ENCODE measurements around the gene BCOR.

The BCOR gene

DNA sequence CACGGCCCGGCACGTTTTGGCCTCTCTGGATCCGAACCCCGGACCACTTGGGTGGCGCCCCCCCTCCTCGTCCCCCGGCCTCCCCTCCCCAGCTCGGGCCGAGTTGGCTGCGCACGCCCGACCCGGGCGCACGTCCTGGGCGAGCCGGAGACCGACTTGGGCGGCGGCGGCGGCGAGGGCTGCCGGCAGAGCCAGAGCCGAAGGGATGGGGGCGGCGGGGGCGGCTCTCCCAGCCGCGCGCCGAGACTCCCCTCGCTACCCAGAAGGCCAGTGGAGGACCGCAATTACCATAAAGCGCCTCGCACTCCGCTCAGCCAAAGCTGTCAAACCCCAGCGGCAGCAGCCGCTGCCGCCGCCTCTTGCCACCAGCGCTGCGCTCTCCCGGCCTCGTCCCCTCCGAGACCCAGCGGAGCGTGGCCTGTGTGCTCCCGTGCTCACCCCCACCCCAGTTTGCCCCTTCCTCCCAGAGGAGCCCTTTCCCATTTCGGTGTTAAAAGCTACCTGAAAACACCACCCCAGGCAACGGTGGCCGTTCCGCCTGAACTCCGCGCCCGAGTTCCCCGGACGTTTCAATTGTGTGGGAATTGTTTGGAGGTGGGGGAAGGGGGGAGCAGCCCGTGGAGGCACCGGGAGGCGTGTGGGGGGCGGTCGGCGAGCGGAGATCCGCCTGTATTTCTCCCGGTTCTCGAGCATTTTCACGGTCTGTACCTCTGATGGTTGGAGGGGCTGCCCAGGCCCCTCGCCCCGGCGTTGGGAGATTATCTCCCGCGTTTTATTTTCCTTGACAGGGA is 701 bp upstream of the BCOR start:
- DNase-seq (ENCODE audit: low spot score): peak; percentile 31

DNA sequence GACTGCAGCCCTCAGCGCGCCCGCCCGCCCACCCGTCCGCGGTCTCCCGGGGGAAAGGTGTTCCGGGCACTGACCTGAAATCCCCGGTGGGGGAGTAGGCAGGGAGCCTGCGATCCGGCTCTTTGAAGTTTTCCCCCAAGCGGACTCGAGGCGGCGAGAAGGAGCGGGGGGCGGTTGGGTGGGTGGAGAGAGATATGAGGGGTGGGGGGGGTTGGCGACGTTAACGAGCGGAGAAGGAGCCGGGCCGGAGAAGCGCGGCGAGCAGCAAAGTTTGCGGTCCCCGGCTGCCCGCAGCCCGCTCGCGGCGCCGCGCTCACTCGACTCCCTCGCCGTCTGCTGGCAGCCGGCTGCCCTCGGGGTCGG is 636 bp downstream of the BCOR start:
- no peak for DNase-seq (ENCODE audit: low spot score)

DNA sequence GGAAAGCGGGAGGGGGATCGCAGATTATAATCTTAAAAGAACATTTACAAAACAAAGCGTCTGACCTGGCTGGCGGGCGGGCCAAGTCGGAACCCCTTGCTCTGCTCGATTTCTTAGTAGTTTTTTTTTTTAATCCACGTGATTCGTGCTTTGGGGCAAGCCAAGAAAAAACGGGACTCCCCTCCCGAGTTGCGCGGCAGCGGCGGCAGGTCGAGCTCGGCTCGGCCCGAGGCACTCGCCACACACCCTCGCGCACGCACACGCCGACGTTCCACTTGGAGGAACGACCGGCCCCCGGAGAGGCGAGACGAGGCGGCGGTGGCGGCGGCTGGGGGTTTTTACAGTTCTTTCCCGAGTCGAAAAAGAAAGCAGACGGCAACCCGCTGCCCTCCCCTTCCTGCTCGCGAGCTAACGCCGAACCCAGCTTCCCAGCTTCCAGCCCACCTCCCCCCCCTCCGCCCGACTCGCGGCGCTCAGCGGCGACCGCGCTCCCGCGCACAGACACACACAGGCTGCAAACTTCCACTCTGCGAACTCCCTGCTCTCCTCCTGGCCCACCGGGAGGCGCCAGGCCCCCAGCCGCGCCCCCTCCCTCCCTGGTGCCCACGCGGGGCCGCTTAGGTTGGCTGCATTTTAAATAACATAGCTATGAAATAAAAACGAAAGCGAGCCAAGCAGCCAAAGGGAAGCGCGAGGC is 1.2 kb downstream of the BCOR start:
- peak; percentile 26 for DNase-seq (ENCODE audit: low spot score)

DNA sequence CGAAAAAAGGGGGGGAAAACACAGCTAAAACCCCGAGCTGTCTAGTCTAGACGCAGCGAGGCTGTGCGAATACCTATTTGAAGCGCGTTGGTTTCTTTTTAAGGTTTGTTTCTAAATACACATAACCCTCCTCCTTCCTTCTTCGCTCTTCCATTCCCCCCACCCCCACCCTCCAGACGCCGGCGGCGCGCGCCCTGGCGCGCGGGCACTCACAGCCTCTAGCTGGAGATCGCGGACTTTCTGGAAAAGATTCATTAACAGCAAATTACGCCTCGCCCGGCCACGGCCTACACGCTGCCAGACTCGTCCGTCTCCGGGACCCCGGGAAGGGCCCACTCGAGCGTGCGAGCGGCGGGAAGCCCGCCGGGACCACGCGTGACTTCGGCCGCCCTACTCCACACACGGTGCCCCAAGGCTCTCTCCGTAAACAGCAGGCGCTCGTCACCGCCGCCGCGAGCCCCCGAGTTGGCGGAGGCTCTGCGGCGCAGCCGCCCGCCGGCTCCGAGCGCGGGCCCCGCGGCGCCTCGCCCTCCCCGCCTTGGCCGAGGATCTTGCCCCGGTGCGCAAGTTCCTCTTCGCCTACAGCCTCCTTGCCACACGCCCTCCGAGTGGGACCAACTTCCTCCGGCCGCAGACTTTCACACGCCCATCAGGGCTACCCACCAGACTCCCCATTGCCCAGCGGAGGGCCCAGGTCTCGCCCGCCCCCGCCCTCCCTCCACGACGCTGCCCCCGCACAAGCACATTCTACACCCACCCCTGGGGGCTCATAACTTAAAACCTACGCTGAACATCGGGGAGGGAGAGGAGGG is 2.0 kb downstream of the BCOR start:
- DNase-seq (ENCODE audit: low spot score): peak; percentile 41

DNA sequence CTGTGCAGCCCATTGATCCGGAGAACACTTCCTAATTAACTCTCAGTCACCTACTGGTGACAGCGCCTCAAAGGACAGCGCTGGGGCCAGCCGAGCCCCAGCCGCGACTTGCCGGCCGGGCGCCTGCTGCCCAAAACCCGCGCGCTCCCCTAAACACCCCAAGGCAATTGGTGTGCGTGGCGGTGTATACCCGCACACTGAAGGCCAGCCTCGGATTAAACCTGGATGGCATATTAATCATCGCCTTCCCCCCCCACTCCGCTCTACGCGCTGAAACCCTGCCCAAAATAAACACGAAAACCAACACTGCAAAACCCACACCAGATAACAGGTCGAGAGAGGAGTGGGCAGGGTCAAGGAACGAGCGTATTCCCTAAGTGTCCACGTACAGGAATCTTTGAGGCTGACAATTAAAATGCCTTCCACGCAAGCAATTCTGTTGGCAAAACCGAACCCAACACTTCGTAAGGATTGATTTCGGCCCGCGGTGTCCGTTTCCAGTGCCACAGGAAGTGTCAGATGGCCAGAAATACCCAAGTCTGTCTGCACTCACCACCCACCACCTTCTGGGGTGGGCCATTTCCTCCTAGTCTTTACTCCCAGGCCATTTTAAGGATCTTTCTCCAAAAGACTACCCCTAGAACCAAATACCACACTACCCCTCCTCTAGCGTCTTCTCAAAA is 2.7 kb downstream of the BCOR start:
- peak; percentile 20 for DNase-seq (ENCODE audit: low spot score)

DNA sequence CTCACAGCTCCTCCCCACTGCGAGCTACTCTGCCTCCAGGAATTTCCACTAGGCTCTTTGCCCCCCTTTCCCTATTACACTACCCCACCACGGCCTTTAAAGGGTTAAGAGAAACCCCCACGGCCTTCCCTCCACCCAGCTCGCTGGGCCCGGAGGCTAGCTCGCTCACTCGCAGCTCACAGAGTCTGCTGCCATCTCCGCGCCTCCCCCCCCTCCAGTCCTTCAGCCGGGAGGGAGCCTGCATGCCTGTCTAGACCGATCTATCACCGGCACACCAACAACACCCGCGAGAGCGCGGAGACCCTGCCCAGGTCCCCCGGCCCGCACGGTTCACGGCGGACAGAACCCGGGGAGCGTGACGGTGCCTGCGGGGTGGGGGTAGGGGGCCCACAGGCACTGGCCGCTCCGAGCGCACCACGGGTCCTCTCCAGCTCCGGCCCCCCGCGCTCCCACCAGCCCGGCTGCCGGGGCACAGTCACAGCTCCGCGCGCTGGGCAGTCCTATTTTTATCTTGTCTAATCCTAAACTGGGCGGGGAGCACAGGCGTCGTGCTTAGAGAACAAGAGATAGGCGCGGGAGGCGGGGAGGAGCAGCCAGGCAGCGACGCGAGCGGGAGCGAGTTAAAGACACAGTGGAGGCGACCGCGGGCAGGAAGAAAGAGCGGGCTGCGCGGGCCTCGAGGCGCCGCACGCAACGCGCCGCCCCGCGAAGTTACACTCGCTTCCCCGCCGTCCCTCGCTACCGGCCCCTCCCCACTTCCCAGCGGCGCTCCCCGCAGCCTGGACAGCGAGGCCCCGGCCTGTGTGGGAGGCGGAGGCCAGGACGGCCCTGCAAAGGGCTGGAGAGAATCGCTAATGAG is 3.5 kb downstream of the BCOR start:
- DNase-seq (ENCODE audit: low spot score): no peak

DNA sequence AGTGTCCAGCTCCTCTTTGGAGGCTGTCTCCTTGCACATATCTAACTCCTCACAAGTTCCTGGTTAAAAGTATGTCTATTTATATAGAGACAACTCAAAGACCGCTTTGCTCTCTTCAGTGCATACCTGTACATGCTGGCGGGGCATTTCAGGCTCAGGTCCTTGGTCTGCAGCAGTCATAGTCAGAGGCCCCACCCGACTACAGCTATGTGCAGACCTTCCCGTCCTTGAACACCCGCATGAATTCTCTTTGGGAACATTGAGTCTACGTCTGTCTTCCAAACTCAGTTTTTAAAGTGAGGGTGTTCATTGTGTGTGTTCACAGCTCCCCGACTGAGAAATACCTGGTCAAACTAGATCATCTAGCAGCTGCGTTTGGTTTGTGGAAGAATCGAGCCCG is 4.2 kb downstream of the BCOR start:
- no peak for DNase-seq (ENCODE audit: low spot score)

DNA sequence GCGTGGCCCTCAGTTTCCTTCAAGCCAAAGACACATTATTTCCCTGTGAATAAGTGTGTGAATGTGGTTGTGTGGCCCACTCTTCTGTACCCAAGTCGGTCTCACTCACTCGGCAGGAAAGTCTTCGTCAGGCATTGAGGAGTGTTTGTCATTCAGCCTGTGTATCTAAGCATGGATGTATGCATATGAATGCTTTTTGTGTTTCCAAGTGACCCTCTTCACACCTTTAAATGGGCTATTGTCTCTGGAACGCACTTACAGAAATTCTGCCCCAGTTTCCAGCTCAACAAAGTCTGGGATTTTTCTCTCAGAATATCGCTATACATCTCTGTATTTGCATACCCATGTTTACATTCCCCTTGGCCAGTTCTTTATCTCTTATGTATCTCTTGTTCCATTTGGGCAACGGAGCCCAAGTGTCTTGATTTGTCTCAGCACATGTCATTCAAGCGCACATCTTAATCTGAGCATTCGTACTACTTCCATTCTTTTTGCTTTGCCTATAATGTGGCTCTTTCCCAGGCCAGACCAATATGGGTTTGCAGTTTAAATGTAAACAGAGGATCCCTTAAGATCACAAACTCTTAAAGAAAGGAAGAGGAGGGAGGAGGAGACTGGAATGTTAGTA is 4.8 kb downstream of the BCOR start:
- DNase-seq (ENCODE audit: low spot score): no peak

DNA sequence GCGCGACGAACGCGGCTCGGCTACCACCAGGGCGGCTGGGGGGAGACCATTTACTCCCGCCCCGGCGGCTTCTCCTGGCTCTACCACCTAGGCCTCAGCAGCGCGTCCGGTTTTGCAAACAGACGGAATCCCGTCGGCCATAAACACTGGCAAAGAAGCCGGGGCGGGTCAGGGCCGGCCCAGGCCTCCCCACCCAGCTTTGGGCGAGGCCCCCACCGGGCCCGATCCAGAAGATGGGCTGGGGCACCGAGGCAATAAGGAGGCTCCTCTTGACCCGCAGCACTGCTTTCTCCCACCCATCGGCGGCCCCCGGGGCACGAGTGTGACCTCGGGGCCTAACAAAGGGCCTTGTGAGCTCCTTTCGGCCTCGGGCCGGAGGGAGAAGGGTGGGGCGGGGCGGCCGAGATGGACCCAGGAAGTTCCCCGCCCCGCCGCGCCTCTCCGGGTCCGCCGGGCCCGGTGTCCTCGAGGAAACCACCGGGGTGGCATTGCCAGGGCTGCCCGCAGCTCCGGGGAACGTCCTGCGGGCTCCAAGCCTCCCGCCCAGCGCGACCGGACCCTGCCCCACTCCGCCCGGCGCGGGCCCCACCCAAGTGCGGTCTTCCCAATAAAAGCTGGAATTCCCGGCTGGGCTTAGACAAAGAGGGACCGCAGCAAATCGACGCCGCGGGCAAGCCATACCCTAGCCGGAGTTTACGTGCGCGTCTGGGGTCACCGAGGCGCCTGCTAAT is 5.9 kb downstream of the BCOR start:
- DNase-seq (ENCODE audit: low spot score): no peak

DNA sequence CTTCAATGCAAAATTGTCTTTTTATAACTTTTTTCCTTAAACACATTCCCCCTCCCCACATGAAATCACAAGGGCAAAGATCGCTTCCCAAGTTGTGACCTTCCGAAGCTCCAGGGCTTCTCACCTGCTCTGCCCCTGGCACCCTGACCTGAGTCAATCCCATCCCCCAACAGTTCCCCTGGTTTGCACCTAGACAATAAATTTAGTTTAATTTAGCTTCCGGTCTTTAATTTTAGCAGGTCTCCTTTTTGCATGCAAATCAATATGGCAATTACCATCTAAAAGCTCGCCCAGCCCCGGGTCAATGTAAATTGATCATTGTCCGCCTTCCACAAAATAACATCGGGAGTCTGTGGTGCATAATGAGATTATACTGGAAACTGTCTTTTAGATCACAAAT is 6.8 kb downstream of the BCOR start:
- no peak for DNase-seq (ENCODE audit: low spot score)

DNA sequence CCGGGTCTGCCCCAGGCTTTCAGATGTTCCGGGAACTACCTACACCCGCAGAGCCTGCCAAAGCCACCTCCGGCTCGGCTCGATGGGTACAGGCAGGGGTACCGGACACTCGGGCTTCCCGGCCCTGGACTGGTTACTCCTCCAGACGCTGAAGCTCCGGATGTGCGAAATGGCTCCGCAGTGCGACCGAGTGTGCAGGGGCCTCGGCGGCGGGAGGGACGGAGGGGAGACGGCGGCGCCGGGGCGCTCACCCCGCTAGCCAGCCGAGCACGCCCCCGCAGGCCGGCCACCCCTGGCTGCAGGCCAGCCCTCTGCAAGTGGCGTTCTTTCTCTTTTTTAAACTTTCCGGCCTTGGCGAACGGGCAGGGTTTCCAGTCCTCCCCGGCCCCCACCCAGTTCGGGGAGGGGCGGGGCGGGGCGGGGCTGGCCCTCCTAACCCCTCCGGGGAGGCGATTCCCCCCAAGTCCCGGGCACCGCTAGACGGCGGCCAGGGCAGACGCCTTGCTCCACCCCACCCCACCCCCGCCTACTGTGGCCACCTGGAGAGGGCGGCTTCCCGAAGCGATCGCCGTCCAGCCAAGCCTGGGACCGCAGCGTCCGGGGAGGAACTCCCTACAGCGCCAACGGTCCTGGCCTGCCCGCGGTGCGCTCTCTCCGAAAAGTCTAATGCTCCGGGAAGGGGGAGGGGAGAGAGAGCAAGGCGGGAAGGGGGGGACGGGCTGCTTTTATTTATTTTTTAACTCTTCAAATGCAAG is 7.5 kb downstream of the BCOR start:
- no peak for DNase-seq (ENCODE audit: low spot score)

DNA sequence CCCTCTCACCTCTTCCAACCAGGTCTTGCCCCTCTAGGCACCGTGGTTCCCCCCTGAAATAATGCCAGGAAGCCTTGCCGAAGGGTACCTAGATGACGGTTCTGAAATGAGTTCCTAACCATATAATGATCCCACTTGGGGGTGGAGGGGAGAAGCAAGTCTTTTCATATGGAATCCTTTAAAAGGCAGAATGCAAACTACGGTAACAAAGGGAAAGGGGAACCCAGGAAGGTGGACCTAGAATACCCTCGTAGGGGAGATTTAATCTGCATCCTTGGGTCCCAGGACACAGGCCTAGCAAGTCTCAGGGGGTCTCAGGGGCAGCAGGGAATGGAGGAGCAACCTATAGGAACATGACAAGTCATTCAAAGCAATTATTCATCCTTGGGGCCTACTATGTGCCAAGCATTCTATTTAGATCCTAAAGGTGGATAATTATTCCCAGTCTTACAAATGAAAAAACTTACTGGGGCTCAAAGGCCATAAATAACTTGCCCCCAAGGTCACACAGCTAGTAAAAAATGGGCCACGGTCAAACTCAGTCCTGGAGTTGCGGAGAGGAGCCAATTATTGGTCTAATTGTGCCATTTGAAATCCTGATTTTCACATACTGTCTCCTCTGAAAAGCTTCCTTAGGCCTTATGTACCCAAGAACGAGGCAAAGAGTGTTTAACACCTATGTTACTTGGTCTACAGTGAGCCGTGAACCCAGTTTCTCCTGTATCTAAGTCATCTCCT is 8.8 kb downstream of the BCOR start:
- no peak for DNase-seq (ENCODE audit: low spot score)

DNA sequence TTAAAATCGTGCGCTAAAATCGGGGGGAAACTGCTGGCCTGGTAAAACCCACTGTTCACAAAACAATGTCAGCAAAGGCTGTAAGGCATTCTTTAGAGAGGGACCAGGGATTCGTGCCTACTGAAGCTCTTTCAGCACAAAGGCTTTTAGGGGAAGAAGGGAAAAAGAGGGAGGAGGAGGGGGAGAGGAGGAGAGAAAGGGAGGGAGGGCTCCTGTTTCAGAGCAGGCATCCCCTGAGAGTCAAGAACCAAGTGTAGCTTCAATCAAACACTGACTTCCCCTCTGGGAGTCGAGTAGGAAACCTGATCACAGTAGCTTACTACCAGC is 9.5 kb downstream of the BCOR start:
- no peak for DNase-seq (ENCODE audit: low spot score)

DNA sequence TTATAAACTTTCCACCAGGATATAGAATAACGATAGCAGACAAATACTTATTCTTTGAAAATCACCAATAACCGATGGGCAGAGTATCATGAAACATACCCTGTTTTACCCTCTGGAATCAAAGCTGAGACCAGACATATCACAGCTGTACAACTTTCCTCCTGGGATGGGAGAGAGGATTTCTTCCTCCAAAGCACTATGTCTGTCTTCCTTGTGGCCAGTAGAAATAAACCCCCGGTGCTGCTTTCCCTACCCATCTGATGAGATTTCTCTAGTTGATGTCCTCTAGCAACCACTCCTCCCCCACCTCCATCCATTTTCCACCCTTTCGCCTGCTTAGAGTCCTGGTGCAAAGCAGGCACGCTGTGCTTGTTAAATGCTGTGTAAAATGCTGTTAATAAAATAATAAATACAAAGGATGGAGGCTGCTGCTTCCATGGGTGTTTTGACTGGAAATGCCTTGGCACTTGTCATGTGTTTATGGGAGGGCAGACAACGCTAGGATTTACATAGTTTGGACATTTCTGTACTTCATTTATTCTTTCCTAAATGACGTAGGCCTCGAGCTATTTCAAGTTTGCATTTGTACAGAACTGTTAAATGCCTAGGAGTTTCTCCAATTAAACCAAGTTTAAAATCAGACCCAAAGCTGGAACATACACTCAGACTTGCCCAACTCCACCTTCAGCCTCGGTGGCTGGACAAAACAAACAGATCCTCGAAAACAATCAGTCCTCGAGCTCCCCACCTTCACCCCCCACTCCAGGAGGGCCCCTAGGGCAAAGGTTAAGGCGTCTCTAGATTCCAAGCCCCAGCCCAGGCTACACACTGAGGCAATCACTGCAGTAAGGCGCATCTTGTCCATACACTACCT is 10.1 kb downstream of the BCOR start:
- peak; percentile 14 for DNase-seq (ENCODE audit: low spot score)

DNA sequence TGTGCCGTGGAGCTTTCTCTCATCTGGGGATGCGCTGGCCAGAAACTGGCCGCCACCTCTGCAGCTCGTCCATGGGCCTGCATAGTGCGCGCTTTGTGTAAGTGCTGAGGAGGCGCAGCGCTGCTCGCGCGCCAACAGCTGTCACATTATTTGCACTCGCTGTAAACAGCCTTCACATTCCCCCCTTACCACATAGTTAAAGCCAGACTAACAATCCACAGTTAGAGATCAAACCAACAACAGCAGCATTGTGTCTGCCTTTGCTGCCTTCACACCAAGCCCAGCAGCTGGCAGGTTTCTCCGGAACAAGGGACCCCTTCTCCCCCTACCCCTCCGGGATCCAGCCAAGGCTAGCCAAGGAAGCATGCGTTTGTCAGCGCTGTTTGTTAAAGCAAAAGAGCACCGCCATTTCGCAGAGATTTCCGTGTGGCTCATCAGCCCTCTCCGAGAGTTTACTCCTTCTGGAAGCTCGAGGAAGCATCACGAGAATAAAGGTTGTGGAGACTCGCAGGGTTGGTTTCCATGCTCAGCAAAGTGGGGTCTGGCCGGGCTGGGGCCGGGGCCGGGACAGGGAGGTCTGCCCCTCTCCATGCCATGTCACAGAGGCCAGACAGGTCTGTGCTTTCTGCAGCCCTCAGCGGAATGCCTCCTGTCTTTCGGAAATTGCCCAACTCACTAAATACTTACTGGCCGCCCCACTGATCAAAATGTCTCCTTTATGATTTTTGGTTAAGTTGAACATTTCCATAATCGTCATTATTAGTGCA is 11.0 kb downstream of the BCOR start:
- peak; percentile 92 for DNase-seq (ENCODE audit: low spot score)

DNA sequence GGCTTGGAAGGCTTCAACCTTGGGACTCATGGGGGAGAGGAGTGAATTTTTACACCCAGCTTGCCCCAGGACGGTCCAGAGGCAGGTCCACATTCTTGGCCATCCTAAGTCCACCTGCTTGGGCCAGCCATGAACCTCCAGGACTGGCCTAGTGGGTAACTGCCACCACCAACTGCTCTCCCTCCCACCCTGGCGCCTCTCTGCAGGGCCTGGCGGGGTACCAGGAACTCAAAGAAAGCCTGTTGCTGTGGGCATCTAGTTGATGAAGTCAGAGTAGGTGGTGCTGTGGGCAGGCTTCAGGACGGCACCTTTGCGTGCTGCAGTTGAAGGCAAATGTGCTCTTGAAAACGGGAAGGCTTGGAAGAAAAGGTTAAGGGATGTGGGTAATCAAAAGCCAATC is 12.0 kb downstream of the BCOR start:
- peak; percentile 16 for DNase-seq (ENCODE audit: low spot score)

DNA sequence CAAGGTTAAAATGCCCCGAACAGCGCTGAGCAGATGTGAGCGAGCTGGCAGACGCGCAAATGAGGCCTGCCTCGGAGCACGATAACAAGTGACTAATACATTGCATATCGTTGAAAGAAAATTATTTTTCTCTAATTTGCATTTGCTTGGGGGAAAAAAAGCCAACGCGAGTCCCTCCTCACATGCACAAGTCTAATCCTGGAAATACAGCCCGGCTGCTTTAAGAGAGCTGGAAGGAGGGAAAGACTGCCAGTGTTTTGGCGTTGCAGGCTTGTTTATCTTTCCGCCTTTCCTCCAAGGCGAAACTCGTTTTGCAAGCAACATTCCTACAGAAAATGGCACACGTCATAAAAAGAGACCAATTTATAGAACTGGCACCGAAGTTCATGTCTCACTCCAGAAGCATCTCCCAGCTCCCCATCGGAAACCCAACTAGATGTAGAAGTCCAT is 12.6 kb downstream of the BCOR start:
- DNase-seq (ENCODE audit: low spot score): no peak

All from pons (tissue), 1 donor.